GM10266 (cell line): ENCODE data around the gene MS4A10.
A peak's percentile ranks its signal among the peaks of the same experiment; 100 is the strongest.

ENCODE experiments used
- DNase-seq: peaks from one replicate; pipeline ENCODE4 v3.0.0; 2012; ENCODE audit errors: extremely low spot score
- TF ChIP-seq, protein P1 (sequence below): IDR thresholded peaks from 2 replicates; pipeline ENCODE4 v1.5.1; 2012; ENCODE audit warnings: mild to moderate bottlenecking, low read depth; ENCODE audit not compliant: control insufficient read depth, insufficient read depth; ENCODE audit errors: missing control alignments

MS4A10 gene

GRCh38 chr11:60836866-60837515 is 51.9 kb downstream of the MS4A10 start:
- TF ChIP-seq, protein P1, sequence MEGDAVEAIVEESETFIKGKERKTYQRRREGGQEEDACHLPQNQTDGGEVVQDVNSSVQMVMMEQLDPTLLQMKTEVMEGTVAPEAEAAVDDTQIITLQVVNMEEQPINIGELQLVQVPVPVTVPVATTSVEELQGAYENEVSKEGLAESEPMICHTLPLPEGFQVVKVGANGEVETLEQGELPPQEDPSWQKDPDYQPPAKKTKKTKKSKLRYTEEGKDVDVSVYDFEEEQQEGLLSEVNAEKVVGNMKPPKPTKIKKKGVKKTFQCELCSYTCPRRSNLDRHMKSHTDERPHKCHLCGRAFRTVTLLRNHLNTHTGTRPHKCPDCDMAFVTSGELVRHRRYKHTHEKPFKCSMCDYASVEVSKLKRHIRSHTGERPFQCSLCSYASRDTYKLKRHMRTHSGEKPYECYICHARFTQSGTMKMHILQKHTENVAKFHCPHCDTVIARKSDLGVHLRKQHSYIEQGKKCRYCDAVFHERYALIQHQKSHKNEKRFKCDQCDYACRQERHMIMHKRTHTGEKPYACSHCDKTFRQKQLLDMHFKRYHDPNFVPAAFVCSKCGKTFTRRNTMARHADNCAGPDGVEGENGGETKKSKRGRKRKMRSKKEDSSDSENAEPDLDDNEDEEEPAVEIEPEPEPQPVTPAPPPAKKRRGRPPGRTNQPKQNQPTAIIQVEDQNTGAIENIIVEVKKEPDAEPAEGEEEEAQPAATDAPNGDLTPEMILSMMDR, result no peak
- no peak for DNase-seq

GRCh38 chr11:60838132-60838531 is 53.0 kb downstream of the MS4A10 start:
- TF ChIP-seq, protein P1, result no peak
- no peak for DNase-seq

- DNase-seq, result no peak
- TF ChIP-seq, protein P1, result no peak
Measured at GRCh38 chr11:60840470-60841430, 55.6 kb downstream of the MS4A10 start.

DNA sequence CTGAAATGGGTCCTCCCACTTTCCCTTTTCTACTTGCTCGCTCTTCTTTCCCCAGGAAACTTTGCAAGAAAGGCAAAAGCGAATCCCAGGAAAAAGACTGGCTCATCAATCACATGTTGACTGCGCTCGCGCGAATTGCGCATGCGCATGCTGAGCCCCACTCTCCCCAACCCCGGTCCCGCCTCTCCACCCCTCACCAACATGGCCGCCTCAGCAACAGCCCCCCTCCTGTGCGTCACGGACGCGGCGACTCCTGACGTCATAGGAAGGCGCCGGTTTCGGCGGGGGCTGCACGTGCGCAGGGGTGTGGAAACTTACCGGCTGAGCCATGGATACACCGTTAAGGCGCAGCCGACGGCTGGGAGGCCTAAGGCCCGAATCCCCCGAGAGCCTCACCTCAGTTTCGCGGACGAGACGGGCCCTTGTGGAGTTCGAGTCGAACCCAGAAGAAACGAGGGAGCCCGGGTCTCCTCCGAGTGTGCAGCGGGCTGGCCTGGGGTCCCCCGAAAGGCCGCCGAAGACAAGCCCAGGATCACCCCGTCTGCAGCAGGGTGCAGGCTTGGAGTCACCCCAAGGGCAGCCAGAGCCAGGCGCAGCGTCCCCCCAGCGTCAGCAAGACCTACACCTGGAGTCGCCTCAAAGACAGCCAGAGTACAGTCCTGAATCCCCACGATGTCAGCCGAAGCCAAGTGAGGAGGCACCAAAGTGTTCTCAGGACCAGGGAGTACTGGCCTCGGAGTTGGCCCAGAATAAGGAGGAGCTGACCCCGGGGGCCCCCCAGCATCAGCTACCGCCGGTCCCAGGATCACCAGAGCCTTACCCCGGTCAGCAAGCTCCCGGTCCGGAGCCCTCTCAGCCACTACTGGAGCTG is 56.9 kb downstream of the MS4A10 start, which contains the start of gene CCDC86:
TSS of gene CCDC86 (plus strand) at position 317 of the 871 bp plus-strand sequence. CDS start at position 329, 12 bp downstream.
- DNase-seq, result peak; percentile 99
- TF ChIP-seq, protein P1, result no peak

- TF ChIP-seq, protein P1, result no peak
- no peak for DNase-seq
Measured at GRCh38 chr11:60842668-60843600, 57.8 kb downstream of the MS4A10 start.

DNA sequence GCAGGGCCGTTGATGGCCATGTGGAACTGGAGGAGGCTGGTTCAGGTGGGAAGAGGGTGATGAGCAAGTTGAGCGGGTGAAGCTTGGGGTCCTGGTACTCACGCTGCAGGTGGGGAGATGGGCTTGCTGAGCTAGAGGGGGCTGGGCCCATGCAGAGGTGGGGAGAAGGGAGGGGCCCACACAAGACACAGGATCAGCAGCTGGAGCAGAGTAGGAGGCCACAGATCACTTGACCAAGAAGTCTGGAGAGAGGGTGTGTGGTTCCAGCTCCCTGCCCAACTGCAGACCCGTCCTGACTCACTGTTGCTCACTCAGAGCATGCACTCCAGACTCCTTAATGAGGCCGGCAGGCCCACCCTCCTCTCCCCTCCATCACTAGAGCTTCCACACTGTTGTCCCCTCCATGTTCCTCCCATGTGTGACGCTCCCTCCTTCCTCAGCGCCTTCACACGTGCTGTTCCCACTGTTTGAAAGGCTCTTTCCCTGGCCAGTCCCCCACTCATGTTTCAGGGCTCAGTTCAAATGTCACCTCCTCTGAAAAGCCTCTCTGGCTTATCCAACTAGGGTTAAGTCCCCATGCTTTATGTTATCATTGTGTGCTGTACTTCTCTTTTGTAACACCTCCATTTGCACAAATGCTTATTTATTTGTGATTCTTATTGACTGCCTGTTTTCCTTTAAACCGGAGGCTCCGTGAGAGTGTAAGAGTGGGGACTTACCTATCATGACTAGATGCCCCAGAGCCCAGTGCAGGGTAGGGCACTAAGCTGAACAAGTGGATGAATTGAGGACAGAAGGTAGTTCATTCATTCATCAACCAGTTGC is 59.1 kb downstream of the MS4A10 start:
- TF ChIP-seq, protein P1, result no peak
- DNase-seq, result no peak
